Measurements from ENCODE around the gene N4BP2L2.

GRCh38 chr13:32476892-32477291 is 61.7 kb downstream of the N4BP2L2 start:
- no peak for TF ChIP-seq CTCF (IDR thresholded peaks at IDR 0.05; ENCODE audit: extremely low read depth in 1 of 2, insufficient read depth in 1 of 2, low read depth in 1 of 2, low read length in 2 of 2)
- TF ChIP-seq POLR2AphosphoS5 (IDR thresholded peaks at IDR 0.05; ENCODE audit: insufficient read depth, low read depth, low read length): no peak
- no peak for TF ChIP-seq POLR2A (IDR thresholded peaks at IDR 0.05; ENCODE audit: low read depth, low read length)
- no peak for TF ChIP-seq EZH2 (IDR thresholded peaks at IDR 0.05; ENCODE audit: borderline replicate concordance, low read depth, low read length, severe bottlenecking)
- no peak for TF ChIP-seq JUN (IDR thresholded peaks at IDR 0.05; ENCODE audit: borderline replicate concordance, insufficient read depth, insufficient read length, low read depth)
- no peak for TF ChIP-seq MAX (IDR thresholded peaks at IDR 0.05; ENCODE audit: insufficient read depth, insufficient read length)
